Cardiac muscle cell (in vitro differentiated cells and primary cell): ENCODE data around the gene MYBPC2. TPM values are rescaled to one million over a fixed set of nuclear protein-coding genes. Genes with fewer than 3 reads are reported as not detected.
"Not testable (repeated sequence)": the region's sequence is repeated elsewhere in the genome, so short reads cannot be mapped to it uniquely, and the experiment has no call there.

Experiments used
- DNase-seq, 2 donors: peaks; one replicate each; pipeline versions ENCODE4 v3.0.0 to v3.0.0-alpha.2; 2010 to 2017; ENCODE audit warnings: low read depth in 1 of 2, low spot score in 1 of 2
- H3K27ac ChIP-seq: fragments of 200-600 bp; sonication (generic); 2 replicates; pipeline ENCODE4 v1.5.1; 2016
- H3K27me3 ChIP-seq: fragments of 200-600 bp; sonication (generic); 2 replicates; pipeline ENCODE4 v1.6.0; 2016; ENCODE audit warnings: control low read depth
- H3K36me3 ChIP-seq: fragments of 200-600 bp; sonication (generic); 2 replicates; pipeline ENCODE4 v1.5.1; 2016; ENCODE audit warnings: control low read depth
- H3K4me1 ChIP-seq: fragments of 200-600 bp; sonication (generic); 2 replicates; pipeline ENCODE4 v1.8.1; 2017; ENCODE audit warnings: low read depth, mild to moderate bottlenecking, mixed run types
- H3K4me3 ChIP-seq: fragments of 200-600 bp; sonication (generic); 2 replicates; pipeline ENCODE4 v1.5.1; 2016; ENCODE audit warnings: mild to moderate bottlenecking
- H3K9me3 ChIP-seq: fragments of 200-600 bp; sonication (generic); 2 replicates; pipeline ENCODE4 v1.5.1; 2017; ENCODE audit warnings: low read depth, mild to moderate bottlenecking, control low read depth
- CTCF ChIP-seq: IDR thresholded peaks from 2 replicates; pipeline ENCODE4 v1.5.1; 2012; ENCODE audit warnings: low read depth, mild to moderate bottlenecking, low read length
- polyA plus RNA-seq: library from polyadenylated mRNA; unstranded; fragments of >200 nt; fragmentation: Nextera tagmentation; extraction: Ambion mirVana; gene quantifications from 2 replicates; pipeline ENCODE4 v1.2.1, GENCODE V29; 2016
- total RNA-seq: library from RNA; depleted of rRNA; stranded (reverse); fragments of >200 nt; gene quantifications from 2 replicates; pipeline ENCODE4 v1.2.3, GENCODE V29; 2016

MYBPC2 gene
- total and polyA plus RNA-seq, 2 experiments from 2014 or later, result 0.18 to 0.31 TPM

GRCh38 chr19:50387176-50387867, 45.4 kb upstream of the MYBPC2 start:
- Histone ChIP-seq H3K9me3 (no peaks in the 10 kb centered on the region), H3K4me3 (no peak overlapping the region), H3K27ac (no peak overlapping the region), H3K4me1 (no peaks in the 10 kb centered on the region), H3K36me3 (peaks cover 7% of the 10 kb centered on the region), H3K27me3 (no peaks in the 10 kb centered on the region)
- peak in 1 of 2 donors; percentile 47 for DNase-seq
- TF ChIP-seq CTCF, result no peak

- no peak for TF ChIP-seq CTCF
- Histone ChIP-seq H3K36me3 (peaks cover 5% of the 10 kb centered on the region), H3K4me1 (no peaks in the 10 kb centered on the region), H3K4me3 (no peak overlapping the region), H3K27ac (no peak overlapping the region), H3K27me3 (no peaks in the 10 kb centered on the region), H3K9me3 (no peaks in the 10 kb centered on the region)
- no peak for DNase-seq
Observed at GRCh38 chr19:50387868-50388245, 44.8 kb upstream of the MYBPC2 start.

GRCh38 chr19:50390295-50390694, 42.4 kb upstream of the MYBPC2 start:
- H3K4me1 ChIP-seq, H3K27ac ChIP-seq, DNase-seq, H3K4me3 ChIP-seq, H3K36me3 ChIP-seq, H3K27me3 ChIP-seq, H3K9me3 ChIP-seq: not testable (repeated sequence)

DNA sequence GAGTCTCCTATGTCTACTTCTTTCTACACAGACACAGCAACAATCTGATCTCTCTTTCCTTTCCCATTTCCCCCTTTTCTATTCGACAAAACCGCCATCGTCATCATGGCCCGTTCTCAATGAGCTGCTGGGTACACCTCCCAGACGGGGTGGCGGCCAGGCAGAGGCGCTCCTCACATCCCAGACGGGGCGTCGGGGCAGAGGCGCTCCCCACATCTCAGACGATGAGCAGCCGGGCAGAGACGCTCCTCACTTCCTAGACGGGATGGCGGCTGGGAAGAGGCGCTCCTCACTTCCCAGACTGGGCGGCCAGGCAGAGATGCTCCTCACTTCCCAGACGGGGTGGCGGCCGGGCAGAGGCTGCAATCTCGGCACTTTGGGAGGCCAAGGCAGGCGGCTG, 41.7 kb upstream of the MYBPC2 start:
- H3K4me1 ChIP-seq, H3K27ac ChIP-seq, H3K4me3 ChIP-seq, H3K36me3 ChIP-seq, H3K27me3 ChIP-seq, DNase-seq, H3K9me3 ChIP-seq: not testable (repeated sequence)

GRCh38 chr19:50392759-50393158, 39.9 kb upstream of the MYBPC2 start:
- H3K4me1 ChIP-seq, result no peaks in the 10 kb centered on the region
- no peaks in the 10 kb centered on the region for H3K9me3 ChIP-seq
- no peak for DNase-seq
- H3K27me3 ChIP-seq, result no peaks in the 10 kb centered on the region
- peaks cover 3% of the 10 kb centered on the region for H3K36me3 ChIP-seq
- H3K4me3 ChIP-seq, result no peak overlapping the region
- H3K27ac ChIP-seq, result no peak overlapping the region
- no peak for TF ChIP-seq CTCF

GRCh38 chr19:50393589-50393988, 39.1 kb upstream of the MYBPC2 start:
- Histone ChIP-seq H3K4me1 (no peaks in the 10 kb centered on the region), H3K9me3 (no peaks in the 10 kb centered on the region), H3K27me3 (no peaks in the 10 kb centered on the region), H3K27ac (no peak overlapping the region), H3K4me3 (no peak overlapping the region), H3K36me3 (no peaks in the 10 kb centered on the region)
- TF ChIP-seq CTCF, result no peak
- DNase-seq, result no peak
